SK-N-SH treated with all-trans-retinoic acid at 6 μM for 48 hours (cell line): ENCODE results near the gene PROKR1.

Experiments
- ATAC-seq: fragments of 200-7000 bp; cut with Tn5 transposase; 3 replicates; pipeline ENCODE4 v1.9.1; 2020; ENCODE audit warnings: mild to moderate bottlenecking, moderate library complexity
- ARNTL ChIP-seq: fragments of 450-650 bp; formaldehyde crosslinking; IDR thresholded peaks from 2 replicates; pipeline ENCODE4 v1.5.0; 2020; ENCODE audit warnings: low read depth, mild to moderate bottlenecking, moderate library complexity, borderline replicate concordance
- BACH2 ChIP-seq: fragments of 250-450 bp; sonication (Bioruptor Pico); IDR thresholded peaks from 2 replicates; pipeline ENCODE4 v1.9.0; 2021; ENCODE audit warnings: mild to moderate bottlenecking, borderline replicate concordance
- CSDC2 ChIP-seq: fragments of 250-450 bp; sonication (Bioruptor Pico); IDR thresholded peaks from 2 replicates; pipeline ENCODE4 v1.5.0; 2020; ENCODE audit warnings: mild to moderate bottlenecking, moderate library complexity
- CSRNP3 ChIP-seq: fragments of 250-450 bp; sonication (Bioruptor Pico); IDR thresholded peaks from 2 replicates; pipeline ENCODE4 v1.5.1; 2021; ENCODE audit warnings: mild to moderate bottlenecking, moderate library complexity
- ESRRG ChIP-seq: fragments of 250-450 bp; sonication (Bioruptor Pico); IDR thresholded peaks from 2 replicates; pipeline ENCODE4 v1.6.1; 2021; ENCODE audit warnings: mild to moderate bottlenecking
- GLIS3 ChIP-seq: fragments of 250-450 bp; sonication (Bioruptor Pico); IDR thresholded peaks from 2 replicates; pipeline ENCODE4 v1.5.0; 2020; ENCODE audit warnings: mild to moderate bottlenecking, moderate library complexity
- ISL1 ChIP-seq: fragments of 250-450 bp; sonication (Bioruptor Pico); IDR thresholded peaks from 2 replicates; pipeline ENCODE4 v2.1.2; 2022; ENCODE audit warnings: mild to moderate bottlenecking, moderate library complexity
- OSR1 ChIP-seq: fragments of 250-450 bp; sonication (Bioruptor Pico); IDR thresholded peaks from 2 replicates; pipeline ENCODE4 v1.8.0; 2022; ENCODE audit warnings: moderate library complexity, mild to moderate bottlenecking, inconsistent platforms
- PATZ1 ChIP-seq: fragments of 250-450 bp; sonication (Bioruptor Pico); IDR thresholded peaks from 2 replicates; pipeline ENCODE4 v1.8.0; 2020; ENCODE audit warnings: mild to moderate bottlenecking, moderate library complexity, borderline replicate concordance
- POU6F1 ChIP-seq: fragments of 250-450 bp; sonication (Bioruptor Pico); IDR thresholded peaks from 2 replicates; pipeline ENCODE4 v1.8.0; 2021; ENCODE audit warnings: low read depth, mild to moderate bottlenecking, moderate library complexity, borderline replicate concordance
- PPARA ChIP-seq: fragments of 250-450 bp; sonication (Bioruptor Pico); IDR thresholded peaks from 2 replicates; pipeline ENCODE4 v1.5.0; 2020; ENCODE audit warnings: mild to moderate bottlenecking, borderline replicate concordance
- RARB ChIP-seq: fragments of 250-450 bp; sonication (Bioruptor Pico); IDR thresholded peaks from 2 replicates; pipeline ENCODE4 v1.8.0; 2021; ENCODE audit warnings: mild to moderate bottlenecking, moderate library complexity
- SNAI2 ChIP-seq: fragments of 250-450 bp; sonication (Bioruptor Pico); IDR thresholded peaks from 2 replicates; pipeline ENCODE4 v1.5.0; 2020; ENCODE audit warnings: mild to moderate bottlenecking, moderate library complexity
- TCF4 ChIP-seq: fragments of 250-450 bp; sonication (Bioruptor Pico); IDR thresholded peaks from 2 replicates; pipeline ENCODE4 v1.8.0; 2021; ENCODE audit warnings: mild to moderate bottlenecking, moderate library complexity, borderline replicate concordance
- TOX ChIP-seq: fragments of 250-450 bp; sonication (Bioruptor Pico); IDR thresholded peaks from 2 replicates; pipeline ENCODE4 v1.8.0; 2021; ENCODE audit warnings: mild to moderate bottlenecking, moderate library complexity, borderline replicate concordance
- TSHZ2 ChIP-seq: fragments of 250-450 bp; sonication (Bioruptor Pico); IDR thresholded peaks from 2 replicates; pipeline ENCODE4 v1.5.0; 2020; ENCODE audit warnings: mild to moderate bottlenecking, moderate library complexity
- ZC3H10 ChIP-seq: fragments of 250-450 bp; sonication (Bioruptor Pico); IDR thresholded peaks from 2 replicates; pipeline ENCODE4 v1.5.1; 2021; ENCODE audit warnings: mild to moderate bottlenecking, moderate library complexity
- ZFP3 ChIP-seq: fragments of 250-450 bp; sonication (Bioruptor Pico); IDR thresholded peaks from 2 replicates; pipeline ENCODE4 v1.5.0; 2020; ENCODE audit warnings: mild to moderate bottlenecking, moderate library complexity
- ZFP30 ChIP-seq: fragments of 450-650 bp; formaldehyde crosslinking; IDR thresholded peaks from 2 replicates; pipeline ENCODE4 v1.5.0; 2022; ENCODE audit warnings: mild to moderate bottlenecking, moderate library complexity
- ZNF565 ChIP-seq: fragments of 450-650 bp; formaldehyde crosslinking; conservative IDR thresholded peaks from 2 replicates; pipeline ENCODE4 v1.5.0; 2020; ENCODE audit warnings: low read depth, mild to moderate bottlenecking, moderate library complexity
- ZNF70 ChIP-seq: fragments of 450-650 bp; formaldehyde crosslinking; IDR thresholded peaks from 2 replicates; pipeline ENCODE4 v1.5.0; 2020; ENCODE audit warnings: mild to moderate bottlenecking, moderate library complexity
- ZNF8 ChIP-seq: fragments of 450-650 bp; formaldehyde crosslinking; IDR thresholded peaks from 2 replicates; pipeline ENCODE4 v1.5.0; 2020; ENCODE audit warnings: mild to moderate bottlenecking, moderate library complexity

PROKR1 gene

GRCh38 chr2:68667371-68667770 lies 24.0 kb downstream of the PROKR1 start:
- TF ChIP-seq ZFP30 (no peak), ESRRG (no peak), GLIS3 (CRISPR knock-in tag) (no peak), ZC3H10 (no peak), ZNF70 (no peak), POU6F1 (no peak), TCF4 (no peak), ARNTL (CRISPR knock-in tag) (no peak), PPARA (CRISPR knock-in tag) (no peak), OSR1 (CRISPR knock-in tag) (no peak), ZNF565 (no peak), CSDC2 (CRISPR knock-in tag) (no peak), RARB (no peak), ZFP3 (CRISPR knock-in tag) (no peak), ZNF8 (CRISPR knock-in tag) (no peak), SNAI2 (CRISPR knock-in tag) (no peak), BACH2 (CRISPR knock-in tag) (no peak), CSRNP3 (no peak), TOX (CRISPR knock-in tag) (no peak), TSHZ2 (CRISPR knock-in tag) (no peak)
- no peak for ATAC-seq

GRCh38 chr2:68669651-68670050 lies 26.3 kb downstream of the PROKR1 start:
- TF ChIP-seq GLIS3 (CRISPR knock-in tag) (no peak), POU6F1 (no peak), OSR1 (CRISPR knock-in tag) (no peak), ISL1 (CRISPR knock-in tag) (no peak), PATZ1 (no peak), ARNTL (CRISPR knock-in tag) (no peak)
- no peak for ATAC-seq

- no peak for TF ChIP-seq ZC3H10
- TF ChIP-seq PPARA (CRISPR knock-in tag), result no peak
- TF ChIP-seq ESRRG, result no peak
- no peak for TF ChIP-seq ZFP30
- no peak for TF ChIP-seq ZNF70
- TF ChIP-seq BACH2 (CRISPR knock-in tag), result no peak
- no peak for TF ChIP-seq TOX (CRISPR knock-in tag)
- TF ChIP-seq GLIS3 (CRISPR knock-in tag), result no peak
- no peak for TF ChIP-seq ARNTL (CRISPR knock-in tag)
- ATAC-seq, result no peak
These were observed 28.6 kb downstream of the PROKR1 start for GRCh38 chr2:68671961-68672360.
